ENCODE data around the gene TBC1D32.
"Not testable (repeated sequence)": the region's sequence is repeated elsewhere in the genome, so short reads cannot be mapped to it uniquely, and the experiment has no call there.

TBC1D32 gene

GRCh38 chr6:121223930-121224329, 110.3 kb downstream of the TBC1D32 start:
- Mint-ChIP-seq H3K27ac (no peak overlapping the region), H3K36me3 (ENCODE audit: low read depth) (peaks cover 10% of the 10 kb centered on the region), H3K4me1 (ENCODE audit: low read depth) (peaks cover 5% of the 10 kb centered on the region), H3K27me3 (ENCODE audit: low read depth) (no peaks in the 10 kb centered on the region), H3K4me3 (no peak overlapping the region), H3K9me3 (peaks cover 1% of the 10 kb centered on the region)
- no peak for DNase-seq (ENCODE audit: low spot score)

GRCh38 chr6:121223212-121223611, 111.1 kb downstream of the TBC1D32 start:
- no peak for DNase-seq (ENCODE audit: low spot score)
- H3K36me3 Mint-ChIP-seq (ENCODE audit: low read depth), result peaks cover 11% of the 10 kb centered on the region
- no peaks in the 10 kb centered on the region for H3K27me3 Mint-ChIP-seq (ENCODE audit: low read depth)
- no peak overlapping the region for H3K4me3 Mint-ChIP-seq
- H3K4me1 Mint-ChIP-seq (ENCODE audit: low read depth), result peaks cover 5% of the 10 kb centered on the region
- peaks cover 4% of the 10 kb centered on the region for H3K9me3 Mint-ChIP-seq
- no peak overlapping the region for H3K27ac Mint-ChIP-seq

GRCh38 chr6:121222656-121223055, 111.6 kb downstream of the TBC1D32 start:
- H3K9me3 Mint-ChIP-seq, result peaks cover 7% of the 10 kb centered on the region
- no peak overlapping the region for H3K4me3 Mint-ChIP-seq
- H3K27me3 Mint-ChIP-seq (ENCODE audit: low read depth), result no peaks in the 10 kb centered on the region
- H3K4me1 Mint-ChIP-seq (ENCODE audit: low read depth), result peaks cover 5% of the 10 kb centered on the region
- no peak overlapping the region for H3K27ac Mint-ChIP-seq
- peaks cover 16% of the 10 kb centered on the region for H3K36me3 Mint-ChIP-seq (ENCODE audit: low read depth)
- DNase-seq (ENCODE audit: low spot score), result no peak

- no peaks in the 10 kb centered on the region for H3K27me3 Mint-ChIP-seq (ENCODE audit: low read depth)
- no peak for DNase-seq (ENCODE audit: low spot score)
- no peaks in the 10 kb centered on the region for H3K4me1 Mint-ChIP-seq (ENCODE audit: low read depth)
- H3K27ac Mint-ChIP-seq, result no peak overlapping the region
- H3K36me3 Mint-ChIP-seq (ENCODE audit: low read depth), result peaks cover 44% of the 10 kb centered on the region
- no peak overlapping the region for H3K4me3 Mint-ChIP-seq
- H3K9me3 Mint-ChIP-seq, result peaks cover 22% of the 10 kb centered on the region
Measured at GRCh38 chr6:121216928-121217327, 117.4 kb downstream of the TBC1D32 start.

GRCh38 chr6:121213341-121213740, 120.9 kb downstream of the TBC1D32 start:
- not testable (repeated sequence) for H3K4me3 Mint-ChIP-seq; DNase-seq (ENCODE audit: low spot score); H3K4me1 Mint-ChIP-seq (ENCODE audit: low read depth); H3K27ac Mint-ChIP-seq; H3K27me3 Mint-ChIP-seq (ENCODE audit: low read depth)
- peaks cover 27% of the 10 kb centered on the region for H3K9me3 Mint-ChIP-seq
- peaks cover 40% of the 10 kb centered on the region for H3K36me3 Mint-ChIP-seq (ENCODE audit: low read depth)

GRCh38 chr6:121210943-121211342, 123.3 kb downstream of the TBC1D32 start:
- Mint-ChIP-seq H3K9me3 (peaks cover 29% of the 10 kb centered on the region), H3K36me3 (ENCODE audit: low read depth) (peaks cover 25% of the 10 kb centered on the region), H3K27ac (no peak overlapping the region), H3K27me3 (ENCODE audit: low read depth) (no peaks in the 10 kb centered on the region), H3K4me3 (no peak overlapping the region), H3K4me1 (ENCODE audit: low read depth) (no peaks in the 10 kb centered on the region)
- no peak for DNase-seq (ENCODE audit: low spot score)

- DNase-seq (ENCODE audit: low spot score), result no peak
- Mint-ChIP-seq H3K36me3 (ENCODE audit: low read depth) (peaks cover 5% of the 10 kb centered on the region), H3K4me1 (ENCODE audit: low read depth) (no peaks in the 10 kb centered on the region), H3K27me3 (ENCODE audit: low read depth) (no peaks in the 10 kb centered on the region), H3K9me3 (peaks cover 13% of the 10 kb centered on the region), H3K27ac (no peak overlapping the region), H3K4me3 (no peak overlapping the region)
Measured at GRCh38 chr6:121205569-121205968, 128.7 kb downstream of the TBC1D32 start.

- Mint-ChIP-seq H3K4me1 (ENCODE audit: low read depth) (no peaks in the 10 kb centered on the region), H3K4me3 (no peak overlapping the region), H3K27ac (no peak overlapping the region), H3K9me3 (no peaks in the 10 kb centered on the region), H3K27me3 (ENCODE audit: low read depth) (no peaks in the 10 kb centered on the region), H3K36me3 (ENCODE audit: low read depth) (peaks cover 3% of the 10 kb centered on the region)
- no peak for DNase-seq (ENCODE audit: low spot score)
Measured at GRCh38 chr6:121201105-121201504, 133.2 kb downstream of the TBC1D32 start.

- not testable (repeated sequence) for H3K27me3 Mint-ChIP-seq (ENCODE audit: low read depth); H3K9me3 Mint-ChIP-seq; H3K27ac Mint-ChIP-seq; H3K4me3 Mint-ChIP-seq; H3K4me1 Mint-ChIP-seq (ENCODE audit: low read depth); DNase-seq (ENCODE audit: low spot score); H3K36me3 Mint-ChIP-seq (ENCODE audit: low read depth)
Measured at GRCh38 chr6:121196042-121196441, 138.2 kb downstream of the TBC1D32 start.

GRCh38 chr6:121190122-121190521, 144.2 kb downstream of the TBC1D32 start:
- no peaks in the 10 kb centered on the region for H3K9me3 Mint-ChIP-seq
- H3K36me3 Mint-ChIP-seq (ENCODE audit: low read depth), result no peaks in the 10 kb centered on the region
- H3K4me1 Mint-ChIP-seq (ENCODE audit: low read depth), result no peaks in the 10 kb centered on the region
- no peak overlapping the region for H3K27ac Mint-ChIP-seq
- H3K4me3 Mint-ChIP-seq, result no peak overlapping the region
- DNase-seq (ENCODE audit: low spot score), result no peak
- H3K27me3 Mint-ChIP-seq (ENCODE audit: low read depth), result no peaks in the 10 kb centered on the region

- Mint-ChIP-seq H3K9me3 (no peaks in the 10 kb centered on the region), H3K27me3 (ENCODE audit: low read depth) (no peaks in the 10 kb centered on the region), H3K27ac (no peak overlapping the region), H3K4me1 (ENCODE audit: low read depth) (no peaks in the 10 kb centered on the region), H3K36me3 (ENCODE audit: low read depth) (no peaks in the 10 kb centered on the region), H3K4me3 (no peak overlapping the region)
- no peak for DNase-seq (ENCODE audit: low spot score)
Measured at GRCh38 chr6:121188356-121188755, 145.9 kb downstream of the TBC1D32 start.

- no peak for DNase-seq (ENCODE audit: low spot score)
Measured at GRCh38 chr6:121187833-121188200, 146.5 kb downstream of the TBC1D32 start.

GRCh38 chr6:121187200-121187832, 147.0 kb downstream of the TBC1D32 start:
- DNase-seq (ENCODE audit: low spot score), result no peak

More at GRCh38 chr6:121187833-121188200, 146.5 kb downstream of the TBC1D32 start:
- Mint-ChIP-seq H3K27ac (no peak overlapping the region), H3K4me3 (no peak overlapping the region), H3K36me3 (ENCODE audit: low read depth) (no peaks in the 10 kb centered on the region), H3K9me3 (no peaks in the 10 kb centered on the region), H3K27me3 (ENCODE audit: low read depth) (no peaks in the 10 kb centered on the region), H3K4me1 (ENCODE audit: low read depth) (no peaks in the 10 kb centered on the region)

GRCh38 chr6:121183742-121184141, 150.5 kb downstream of the TBC1D32 start:
- Mint-ChIP-seq H3K4me3 (no peak overlapping the region), H3K27me3 (ENCODE audit: low read depth) (no peaks in the 10 kb centered on the region), H3K4me1 (ENCODE audit: low read depth) (no peaks in the 10 kb centered on the region), H3K9me3 (peaks cover 5% of the 10 kb centered on the region), H3K36me3 (ENCODE audit: low read depth) (no peaks in the 10 kb centered on the region), H3K27ac (no peak overlapping the region)
- no peak for DNase-seq (ENCODE audit: low spot score)

More at GRCh38 chr6:121187200-121187832, 147.0 kb downstream of the TBC1D32 start:
- H3K27ac Mint-ChIP-seq, result no peak overlapping the region
- H3K27me3 Mint-ChIP-seq (ENCODE audit: low read depth), result no peaks in the 10 kb centered on the region
- H3K36me3 Mint-ChIP-seq (ENCODE audit: low read depth), result no peaks in the 10 kb centered on the region
- no peaks in the 10 kb centered on the region for H3K9me3 Mint-ChIP-seq
- no peaks in the 10 kb centered on the region for H3K4me1 Mint-ChIP-seq (ENCODE audit: low read depth)
- H3K4me3 Mint-ChIP-seq, result no peak overlapping the region

- DNase-seq (ENCODE audit: low spot score), result no peak
- Mint-ChIP-seq H3K4me3 (no peak overlapping the region), H3K9me3 (no peaks in the 10 kb centered on the region), H3K4me1 (ENCODE audit: low read depth) (no peaks in the 10 kb centered on the region), H3K27me3 (ENCODE audit: low read depth) (no peaks in the 10 kb centered on the region), H3K36me3 (ENCODE audit: low read depth) (peaks cover 2% of the 10 kb centered on the region), H3K27ac (no peak overlapping the region)
Measured at GRCh38 chr6:121175827-121176226, 158.5 kb downstream of the TBC1D32 start.

Data from T-helper 2 cell treated with Interferon-gamma antibody and Interleukin-4, amounts not matched to agents 5 μg/mL and 100 μg/mL, for 36 hours (primary cell).